ENCODE measurements around the gene HLCS. TPM values are rescaled to one million over a fixed set of nuclear protein-coding genes. Genes with fewer than 3 reads are reported as not detected.
"Not testable (repeated sequence)": the region's sequence is repeated elsewhere in the genome, so short reads cannot be mapped to it uniquely, and the experiment has no call there.

HLCS gene
- polyA plus RNA-seq, 1 experiment: 16.9 TPM

GRCh38 chr21:37005548-37006485, 39.3 kb upstream of the HLCS start:
- Histone ChIP-seq H3K36me3 (ENCODE audit: control insufficient read depth, insufficient read depth, low read length) (no peaks in the 10 kb centered on the region), H3K4me3 (ENCODE audit: low read depth, low read length) (peak overlapping the region; percentile 43), H3K27me3 (ENCODE audit: control insufficient read depth, insufficient read depth, low read length) (peaks cover 3% of the 10 kb centered on the region; the same call in 1 of the 2 replicates)
- no peak for DNase-seq (ENCODE audit: low read depth)
- CTCF ChIA-PET: interaction anchor here (1.0 to 2.1 kb wide), 4 partner anchors 12 to 16 kb away, joined by 3 to 13 read pairs (median 8); no protein-coding TSS in a partner anchor
- POLR2A ChIA-PET: interaction anchor here (0.6 kb wide), 1 partner anchor 39 kb away, joined by 3 read pairs; no protein-coding TSS in a partner anchor
- no peak for TF ChIP-seq CTCF (IDR thresholded peaks at IDR 0.05; ENCODE audit: insufficient read depth, low read depth, low read length)

- CTCF ChIA-PET: interaction anchor here (2.1 kb wide), 1 partner anchor 14 kb away, joined by 13 read pairs; no protein-coding TSS in a partner anchor
- H3K36me3 ChIP-seq (ENCODE audit: control insufficient read depth, insufficient read depth, low read length); POLR2A ChIA-PET; DNase-seq (ENCODE audit: low read depth); H3K27me3 ChIP-seq (ENCODE audit: control insufficient read depth, insufficient read depth, low read length); H3K4me3 ChIP-seq (ENCODE audit: low read depth, low read length): not testable (repeated sequence)
Observed at GRCh38 chr21:37003917-37004316, 37.4 kb upstream of the HLCS start.

GRCh38 chr21:37002851-37003250, 36.4 kb upstream of the HLCS start:
- DNase-seq (ENCODE audit: low read depth); H3K36me3 ChIP-seq (ENCODE audit: control insufficient read depth, insufficient read depth, low read length); POLR2A ChIA-PET; H3K27me3 ChIP-seq (ENCODE audit: control insufficient read depth, insufficient read depth, low read length); H3K4me3 ChIP-seq (ENCODE audit: low read depth, low read length): not testable (repeated sequence)
- CTCF ChIA-PET: interaction anchor here (1.3 to 1.6 kb wide), 2 partner anchors 9 to 13 kb away, joined by 5 to 8 read pairs; no protein-coding TSS in a partner anchor

GRCh38 chr21:37001441-37001840, 35.0 kb upstream of the HLCS start:
- Histone ChIP-seq H3K36me3 (ENCODE audit: control insufficient read depth, insufficient read depth, low read length) (no peaks in the 10 kb centered on the region), H3K4me3 (ENCODE audit: low read depth, low read length) (no peak overlapping the region), H3K27me3 (ENCODE audit: control insufficient read depth, insufficient read depth, low read length) (peaks cover 3% of the 10 kb centered on the region; the same call in 1 of the 2 replicates)
- no peak for DNase-seq (ENCODE audit: low read depth)
- TF ChIP-seq CTCF (IDR thresholded peaks at IDR 0.05; ENCODE audit: insufficient read depth, low read depth, low read length): no peak
- CTCF ChIA-PET: interaction anchor here (1.3 to 1.6 kb wide), 3 partner anchors 10 to 12 kb away, joined by 5 to 9 read pairs (median 8); no protein-coding TSS in a partner anchor
- POLR2A ChIA-PET: no interaction called here

- no peak for TF ChIP-seq CTCF (IDR thresholded peaks at IDR 0.05; ENCODE audit: insufficient read depth, low read depth, low read length)
- H3K36me3 ChIP-seq (ENCODE audit: control insufficient read depth, insufficient read depth, low read length): no peaks in the 10 kb centered on the region
- POLR2A ChIA-PET: no interaction called here
- H3K27me3 ChIP-seq (ENCODE audit: control insufficient read depth, insufficient read depth, low read length): no peaks in the 10 kb centered on the region
- no peak for DNase-seq (ENCODE audit: low read depth)
- no peak overlapping the region for H3K4me3 ChIP-seq (ENCODE audit: low read depth, low read length)
- CTCF ChIA-PET: interaction anchor here (0.7 to 1.6 kb wide), 3 partner anchors 9 to 10 kb away, joined by 3 to 9 read pairs (median 3); no protein-coding TSS in a partner anchor
Observed at GRCh38 chr21:37000381-37000780, 33.9 kb upstream of the HLCS start.

Measured in BJ (cell line).